MM.1S (cell line): ENCODE data around the gene RTKN.

Experiments used
- EZH2 ChIP-seq: fragments of 300-600 bp; sonication (generic); optimal IDR thresholded peaks from 2 replicates; pipeline ENCODE3; 2017; ENCODE audit warnings: low read depth, mild to moderate bottlenecking, antibody characterized with exemption, low read length, mixed read lengths
- EZH2phosphoT487 ChIP-seq: fragments of 300-600 bp; sonication (generic); IDR thresholded peaks from 2 replicates; pipeline ENCODE4 v1.6.1; 2018; ENCODE audit warnings: antibody characterized with exemption, low read length
- TF ChIP-seq, protein P1 (sequence below): fragments of 300-600 bp; sonication (generic); IDR thresholded peaks from 2 replicates; pipeline ENCODE4 v1.5.1; 2016; ENCODE audit warnings: antibody characterized with exemption, low read length, mixed read lengths

DNA sequence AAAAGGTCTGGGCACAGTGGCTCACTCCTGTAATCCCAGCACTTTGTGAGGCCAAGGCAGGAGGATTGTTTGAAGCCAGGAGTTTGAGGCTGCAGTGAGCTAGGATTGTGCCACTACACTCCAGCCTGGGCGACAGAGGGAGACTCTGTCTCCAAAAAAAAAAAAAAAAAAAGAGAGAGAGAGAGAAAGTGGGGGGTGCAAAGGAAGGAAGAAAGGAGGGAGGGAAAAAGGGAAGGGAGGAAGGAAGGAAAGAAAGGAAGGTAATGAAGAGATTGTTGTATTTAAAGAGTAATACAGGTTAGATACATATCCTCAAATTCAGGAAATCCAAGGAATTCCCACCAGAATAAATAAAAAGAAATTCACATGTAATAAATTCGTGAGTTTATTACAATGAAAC lies 39.8 kb downstream of the RTKN start:
- TF ChIP-seq, protein P1, sequence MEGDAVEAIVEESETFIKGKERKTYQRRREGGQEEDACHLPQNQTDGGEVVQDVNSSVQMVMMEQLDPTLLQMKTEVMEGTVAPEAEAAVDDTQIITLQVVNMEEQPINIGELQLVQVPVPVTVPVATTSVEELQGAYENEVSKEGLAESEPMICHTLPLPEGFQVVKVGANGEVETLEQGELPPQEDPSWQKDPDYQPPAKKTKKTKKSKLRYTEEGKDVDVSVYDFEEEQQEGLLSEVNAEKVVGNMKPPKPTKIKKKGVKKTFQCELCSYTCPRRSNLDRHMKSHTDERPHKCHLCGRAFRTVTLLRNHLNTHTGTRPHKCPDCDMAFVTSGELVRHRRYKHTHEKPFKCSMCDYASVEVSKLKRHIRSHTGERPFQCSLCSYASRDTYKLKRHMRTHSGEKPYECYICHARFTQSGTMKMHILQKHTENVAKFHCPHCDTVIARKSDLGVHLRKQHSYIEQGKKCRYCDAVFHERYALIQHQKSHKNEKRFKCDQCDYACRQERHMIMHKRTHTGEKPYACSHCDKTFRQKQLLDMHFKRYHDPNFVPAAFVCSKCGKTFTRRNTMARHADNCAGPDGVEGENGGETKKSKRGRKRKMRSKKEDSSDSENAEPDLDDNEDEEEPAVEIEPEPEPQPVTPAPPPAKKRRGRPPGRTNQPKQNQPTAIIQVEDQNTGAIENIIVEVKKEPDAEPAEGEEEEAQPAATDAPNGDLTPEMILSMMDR = no peak
- TF ChIP-seq EZH2 (no peak), EZH2phosphoT487 (no peak)
